Activated CD8-positive, alpha-beta memory T cell treated with anti-CD3 and anti-CD28 coated beads, Interleukin-2, amount 10 ng/mL, durations not matched to agents 7 days and 5 days (primary cell): Measurements from ENCODE around the gene SERF1B. TPM values are rescaled to one million over a fixed set of nuclear protein-coding genes. Genes with fewer than 3 reads are reported as not detected.
"Not testable (repeated sequence)": the region's sequence is repeated elsewhere in the genome, so short reads cannot be mapped to it uniquely, and the experiment has no call there.

Experiments used
- ATAC-seq: fragments of 150-1000 bp; cut with Tn5 transposase; one replicate; pipeline ENCODE4 v1.10.0; 2021; ENCODE audit warnings: moderate library complexity
- CTCF ChIA-PET: fragments of 350-600 bp; sonication (Branson Sonifier 250); formaldehyde crosslinking; loops from one replicate; lab custom pipeline; 2021; ENCODE audit warnings: antibody characterized with exemption; lab: Charles Lee
- DNase-seq: peaks from one replicate; pipeline ENCODE4 v3.0.0-alpha.2; 2020
- H3K27ac Mint-ChIP-seq: one replicate; pipeline ENCODE4 v1.8.0; 2021; ENCODE audit warnings: mild to moderate bottlenecking, mixed read lengths
- H3K27me3 Mint-ChIP-seq: one replicate; pipeline ENCODE4 v1.8.0; 2021; ENCODE audit warnings: mixed read lengths
- H3K36me3 Mint-ChIP-seq: one replicate; pipeline ENCODE4 v1.8.0; 2021; ENCODE audit warnings: mild to moderate bottlenecking, mixed read lengths
- H3K4me1 Mint-ChIP-seq: one replicate; pipeline ENCODE4 v1.8.0; 2021; ENCODE audit warnings: mixed read lengths
- H3K4me3 Mint-ChIP-seq: one replicate; pipeline ENCODE4 v1.8.0; 2021; ENCODE audit warnings: mild to moderate bottlenecking, moderate library complexity, mixed read lengths
- H3K9me3 Mint-ChIP-seq: one replicate; pipeline ENCODE4 v1.8.0; 2022; ENCODE audit warnings: low read depth, mixed read lengths
- total RNA-seq, 2 experiments: library from RNA; stranded (reverse); gene quantifications; one replicate each; pipeline ENCODE4 v1.2.3, GENCODE V29; 2021

SERF1B gene
- total RNA-seq, result 1 to 10 TPM; 6.0 to 8.0 TPM

DNA sequence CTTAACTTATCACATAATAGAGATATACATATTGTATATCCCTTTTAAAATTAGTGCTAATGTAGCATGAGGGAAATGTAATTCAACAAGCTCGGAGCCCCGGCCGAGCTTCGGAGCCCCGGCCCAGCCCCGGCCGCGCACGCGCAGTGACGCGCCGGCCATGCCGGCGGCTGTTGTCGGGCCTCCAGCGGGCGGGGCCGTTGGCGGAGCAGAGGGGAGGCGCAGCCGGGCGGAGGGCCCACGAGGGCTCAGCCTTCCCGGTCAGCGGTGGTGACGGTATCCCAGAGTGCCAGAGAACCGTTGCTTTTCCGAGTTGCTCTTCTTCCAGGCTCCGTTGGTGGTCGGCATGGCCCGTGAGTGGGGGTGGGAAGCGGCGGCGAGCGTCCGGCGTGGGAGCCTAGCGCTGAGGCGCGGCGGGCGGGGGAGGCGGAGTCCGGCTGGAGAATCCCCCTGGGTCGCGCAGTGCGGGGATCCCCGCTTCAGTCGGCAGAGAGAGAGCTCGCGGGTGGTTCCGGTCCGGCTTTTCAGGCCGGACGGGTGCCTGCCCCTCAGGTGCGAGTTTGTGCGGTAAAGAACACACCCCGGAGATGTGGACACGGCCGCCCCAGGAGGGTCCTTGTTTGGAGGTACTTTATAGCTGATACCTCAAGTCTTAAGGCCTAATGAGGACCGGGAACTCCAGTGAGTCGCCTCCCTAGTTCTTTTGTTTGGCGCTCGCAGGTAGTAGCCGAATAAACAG, at the start of gene SERF1B:
Gene SERF1B, plus strand, starts transcription at position 146 of the 739 bp plus-strand sequence. Its CDS starts 201 bp downstream, at position 347.
- H3K36me3 Mint-ChIP-seq, H3K27ac Mint-ChIP-seq, H3K4me1 Mint-ChIP-seq, H3K27me3 Mint-ChIP-seq, H3K9me3 Mint-ChIP-seq, DNase-seq, CTCF ChIA-PET, H3K4me3 Mint-ChIP-seq: not testable (repeated sequence)
- peak; percentile 94 for ATAC-seq

GRCh38 chr5:69991713-69992112, 33.3 kb upstream of the SERF1B start:
- ATAC-seq, H3K4me3 Mint-ChIP-seq, CTCF ChIA-PET, DNase-seq, H3K27ac Mint-ChIP-seq, H3K27me3 Mint-ChIP-seq, H3K9me3 Mint-ChIP-seq, H3K36me3 Mint-ChIP-seq, H3K4me1 Mint-ChIP-seq: not testable (repeated sequence)

DNA sequence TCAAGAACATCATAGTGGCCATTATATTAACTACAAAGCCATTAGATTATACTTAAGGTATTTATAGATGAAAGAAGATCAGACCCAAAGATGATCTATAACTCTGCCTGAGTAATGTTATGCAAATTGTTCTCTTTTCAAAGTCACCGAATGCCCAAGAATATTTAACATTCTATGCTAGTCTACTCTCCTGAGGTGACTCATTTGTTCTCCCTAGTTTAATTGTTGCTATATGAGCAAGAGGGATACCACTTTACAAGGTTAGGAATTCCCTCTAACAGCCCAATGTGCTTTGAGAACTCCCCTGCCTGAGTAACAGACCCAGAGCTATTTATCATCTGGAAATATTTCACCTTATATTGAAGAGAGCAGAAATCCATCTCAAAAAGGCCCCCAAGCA, 29.5 kb upstream of the SERF1B start:
- ATAC-seq, CTCF ChIA-PET, H3K27me3 Mint-ChIP-seq, H3K9me3 Mint-ChIP-seq, H3K4me1 Mint-ChIP-seq, H3K36me3 Mint-ChIP-seq, DNase-seq, H3K27ac Mint-ChIP-seq, H3K4me3 Mint-ChIP-seq: not testable (repeated sequence)

DNA sequence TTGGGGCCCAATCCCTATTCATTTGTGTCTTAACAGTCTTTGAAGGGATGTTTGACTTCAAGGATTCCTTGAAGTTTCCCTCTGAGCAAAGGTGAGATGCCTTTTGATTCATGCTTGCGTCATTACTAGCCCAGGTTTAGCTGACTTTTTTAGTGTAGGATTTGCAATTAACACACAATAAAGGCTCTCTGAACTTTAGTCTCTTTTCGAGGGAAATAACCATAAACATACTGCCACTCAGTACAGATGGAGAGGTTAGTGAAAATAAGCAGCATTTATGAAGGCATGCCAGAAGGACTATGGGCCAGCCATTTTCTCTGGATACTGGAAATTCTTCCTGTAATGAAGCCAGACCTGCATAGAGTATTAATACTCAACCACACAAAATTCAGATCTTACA, 4.4 kb upstream of the SERF1B start:
- not testable (repeated sequence) for DNase-seq, H3K27me3 Mint-ChIP-seq

DNA sequence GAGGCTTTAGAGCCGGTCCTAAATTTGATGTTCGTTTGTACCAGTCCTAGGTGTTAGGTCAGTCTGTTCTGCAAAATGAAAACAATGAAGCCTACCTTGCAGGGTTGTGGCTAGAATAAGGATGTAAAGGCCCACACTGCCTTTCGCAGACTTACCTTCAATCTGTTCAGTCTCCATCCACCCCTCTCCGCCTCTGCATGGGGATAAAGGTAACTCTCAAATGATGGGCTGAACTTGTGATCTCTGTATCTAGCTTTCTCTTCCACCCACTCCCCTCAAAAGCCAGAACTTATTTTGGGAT, 744 bp downstream of the SERF1B start:
- H3K9me3 Mint-ChIP-seq, H3K4me3 Mint-ChIP-seq, ATAC-seq, H3K4me1 Mint-ChIP-seq, DNase-seq, H3K36me3 Mint-ChIP-seq, H3K27ac Mint-ChIP-seq, CTCF ChIA-PET, H3K27me3 Mint-ChIP-seq: not testable (repeated sequence)

More for the DNA sequence above, 4.4 kb upstream of the SERF1B start:
- H3K4me3 Mint-ChIP-seq, H3K4me1 Mint-ChIP-seq, H3K9me3 Mint-ChIP-seq, CTCF ChIA-PET, H3K27ac Mint-ChIP-seq, ATAC-seq, H3K36me3 Mint-ChIP-seq: not testable (repeated sequence)

DNA sequence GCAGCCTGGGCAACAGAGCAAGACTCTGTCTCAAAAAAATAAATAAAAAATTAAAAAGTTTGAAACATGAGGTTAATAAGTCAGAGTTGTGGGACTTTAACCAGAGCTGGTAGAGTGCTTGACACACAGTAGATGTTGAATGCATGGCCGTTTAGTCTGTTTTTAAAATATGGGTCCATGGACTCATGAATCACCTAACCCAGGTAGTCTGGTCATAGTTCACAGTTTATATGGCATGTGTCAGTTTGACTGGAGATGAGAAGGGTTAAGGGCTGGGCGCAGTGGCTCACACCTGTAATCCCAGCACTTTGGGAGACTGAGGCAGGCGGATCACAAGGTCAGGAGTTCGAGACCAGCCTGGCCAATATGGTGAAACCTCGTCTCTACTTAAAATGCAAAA, 6.2 kb downstream of the SERF1B start:
- H3K27ac Mint-ChIP-seq, CTCF ChIA-PET: not testable (repeated sequence)

DNA sequence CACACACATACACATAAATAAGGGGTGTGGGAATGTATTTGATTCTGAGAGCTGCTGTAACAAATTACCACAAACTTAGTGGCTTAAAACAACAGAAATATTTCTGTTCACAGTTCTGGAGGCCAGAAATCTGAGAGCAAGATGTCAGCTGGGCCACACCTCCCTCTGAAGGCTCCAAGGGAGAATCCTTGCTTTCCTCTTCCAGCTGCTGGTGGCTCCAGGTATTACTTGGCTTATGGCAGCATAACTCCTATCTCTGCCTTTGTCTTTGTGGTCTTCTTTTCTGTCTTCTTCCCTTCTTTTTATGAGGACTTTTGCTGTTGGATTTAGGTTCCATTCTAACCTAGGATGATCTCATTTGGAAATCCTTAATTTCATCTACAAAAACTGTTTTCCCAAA, 16.4 kb downstream of the SERF1B start:
- H3K36me3 Mint-ChIP-seq, ATAC-seq, H3K27me3 Mint-ChIP-seq, H3K4me3 Mint-ChIP-seq, H3K4me1 Mint-ChIP-seq, H3K27ac Mint-ChIP-seq, CTCF ChIA-PET, H3K9me3 Mint-ChIP-seq, DNase-seq: not testable (repeated sequence)

More for the DNA sequence above, 6.2 kb downstream of the SERF1B start:
- not testable (repeated sequence) for H3K4me3 Mint-ChIP-seq, DNase-seq, H3K36me3 Mint-ChIP-seq, H3K9me3 Mint-ChIP-seq, ATAC-seq, H3K4me1 Mint-ChIP-seq, H3K27me3 Mint-ChIP-seq

DNA sequence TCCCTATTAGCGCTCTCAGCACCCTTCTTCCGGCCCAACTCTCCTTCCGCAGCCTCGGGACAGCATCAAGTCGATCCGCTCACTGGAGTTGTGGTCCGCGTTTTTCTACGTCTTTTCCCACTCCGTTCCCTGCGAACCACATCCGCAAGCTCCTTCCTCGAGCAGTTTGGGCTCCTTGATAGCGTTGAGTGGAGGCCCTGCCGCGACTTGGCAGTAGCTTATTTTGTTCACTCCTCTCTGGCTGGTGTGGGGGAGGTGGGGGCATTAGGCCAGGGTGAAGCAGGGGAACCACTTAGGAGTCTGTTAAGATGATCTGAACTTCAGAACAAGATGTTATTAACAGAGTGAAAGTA, 24.7 kb downstream of the SERF1B start:
- H3K27ac Mint-ChIP-seq, H3K27me3 Mint-ChIP-seq, CTCF ChIA-PET, H3K36me3 Mint-ChIP-seq, DNase-seq, H3K4me1 Mint-ChIP-seq, H3K4me3 Mint-ChIP-seq, H3K9me3 Mint-ChIP-seq: not testable (repeated sequence)
- ATAC-seq, result peak; percentile 52

DNA sequence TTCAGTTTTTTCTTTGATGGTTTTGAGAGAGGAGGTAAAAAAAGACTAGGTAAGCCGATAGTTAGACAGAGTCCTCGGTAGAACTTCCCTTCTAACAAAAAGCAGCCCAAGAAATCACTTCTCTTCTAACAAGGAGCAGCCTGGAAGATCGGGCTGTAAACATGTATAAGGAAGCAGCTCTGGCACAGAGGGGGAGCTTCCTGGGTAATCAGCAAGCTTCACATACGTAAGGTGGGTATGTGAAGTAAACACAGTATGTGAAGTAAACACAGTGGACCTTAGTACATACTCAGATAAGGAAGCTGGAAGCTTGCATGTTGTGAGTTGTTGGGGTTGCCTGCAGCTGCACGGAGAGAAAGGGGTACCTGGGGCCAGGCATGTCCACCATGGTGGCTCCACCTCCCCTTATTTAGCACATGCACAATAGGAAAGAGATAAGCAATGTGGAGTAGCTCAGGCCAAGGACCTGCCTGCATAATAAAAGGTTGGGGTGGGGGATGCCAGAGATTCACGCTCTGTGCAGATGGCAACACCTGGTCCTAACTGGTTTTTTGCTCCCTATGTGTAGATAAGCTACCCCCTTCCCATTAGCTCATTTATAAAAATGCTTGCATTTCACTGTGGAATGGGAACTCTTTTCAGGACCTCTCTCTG, 31.4 kb downstream of the SERF1B start:
- H3K36me3 Mint-ChIP-seq, H3K4me1 Mint-ChIP-seq, H3K9me3 Mint-ChIP-seq, H3K27me3 Mint-ChIP-seq, DNase-seq, H3K27ac Mint-ChIP-seq, CTCF ChIA-PET, H3K4me3 Mint-ChIP-seq, ATAC-seq: not testable (repeated sequence)

- H3K27ac Mint-ChIP-seq, H3K4me1 Mint-ChIP-seq, ATAC-seq, H3K27me3 Mint-ChIP-seq, DNase-seq, H3K4me3 Mint-ChIP-seq, H3K36me3 Mint-ChIP-seq, H3K9me3 Mint-ChIP-seq, CTCF ChIA-PET: not testable (repeated sequence)
Measured at GRCh38 chr5:70057140-70057539, 32.1 kb downstream of the SERF1B start.

DNA sequence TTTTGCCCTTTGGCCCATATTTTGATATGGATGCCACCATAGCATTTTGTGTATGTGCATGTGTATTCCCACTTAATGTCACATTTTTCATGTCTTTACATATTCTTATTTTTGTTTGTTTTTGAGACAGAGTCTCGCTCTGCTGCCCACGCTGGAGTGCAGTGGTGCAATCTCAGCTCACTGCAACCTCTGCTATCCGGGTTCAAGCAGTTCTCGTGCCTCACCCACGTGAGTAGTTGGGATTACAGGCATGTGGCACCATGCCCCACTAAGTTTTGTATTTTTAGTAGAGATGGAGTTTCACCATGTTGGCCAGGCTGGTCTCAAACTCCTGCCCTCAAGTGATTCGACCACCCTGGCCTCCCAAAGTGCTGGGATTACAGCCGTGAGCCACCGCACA, 52.6 kb downstream of the SERF1B start:
- not testable (repeated sequence) for H3K27ac Mint-ChIP-seq

GRCh38 chr5:70088907-70089464, 63.9 kb downstream of the SERF1B start:
- H3K4me1 Mint-ChIP-seq, H3K4me3 Mint-ChIP-seq, ATAC-seq, DNase-seq, CTCF ChIA-PET, H3K36me3 Mint-ChIP-seq, H3K27ac Mint-ChIP-seq, H3K9me3 Mint-ChIP-seq, H3K27me3 Mint-ChIP-seq: not testable (repeated sequence)

More for the DNA sequence above, 52.6 kb downstream of the SERF1B start:
- H3K4me1 Mint-ChIP-seq, CTCF ChIA-PET, H3K36me3 Mint-ChIP-seq, H3K27me3 Mint-ChIP-seq, ATAC-seq, DNase-seq, H3K9me3 Mint-ChIP-seq, H3K4me3 Mint-ChIP-seq: not testable (repeated sequence)

GRCh38 chr5:70091776-70092175, 66.7 kb downstream of the SERF1B start:
- H3K4me3 Mint-ChIP-seq, result not testable (repeated sequence)

More at GRCh38 chr5:70091776-70092175, 66.7 kb downstream of the SERF1B start:
- ATAC-seq, H3K9me3 Mint-ChIP-seq, H3K4me1 Mint-ChIP-seq, H3K27me3 Mint-ChIP-seq, H3K27ac Mint-ChIP-seq, CTCF ChIA-PET, H3K36me3 Mint-ChIP-seq, DNase-seq: not testable (repeated sequence)
